Astrocyte of the cerebellum (primary cell): ENCODE data around the gene PCNT.
"Not testable (repeated sequence)": the region's sequence is repeated elsewhere in the genome, so short reads cannot be mapped to it uniquely, and the experiment has no call there.

Experiments
- DNase-seq: peaks from one replicate; pipeline ENCODE4 v3.0.0-alpha.2; 2011; ENCODE audit warnings: low read depth
- H3K4me3 ChIP-seq: 2 replicates; pipeline ENCODE4 v1.5.1; 2011; ENCODE audit warnings: mild to moderate bottlenecking, low read depth, low read length, moderate library complexity
- in situ Hi-C: cut with HindIII; loops from 2 replicates; pipeline ENCODE4 v1.10.0; 2017; ENCODE audit warnings: low sequenced_read_pairs
- TF ChIP-seq, protein P1 (sequence below): IDR thresholded peaks from 2 replicates; pipeline ENCODE4 v1.5.1; 2012; ENCODE audit warnings: low read length, low read depth, moderate library complexity, mild to moderate bottlenecking; ENCODE audit errors: missing control alignments

The PCNT gene

DNA sequence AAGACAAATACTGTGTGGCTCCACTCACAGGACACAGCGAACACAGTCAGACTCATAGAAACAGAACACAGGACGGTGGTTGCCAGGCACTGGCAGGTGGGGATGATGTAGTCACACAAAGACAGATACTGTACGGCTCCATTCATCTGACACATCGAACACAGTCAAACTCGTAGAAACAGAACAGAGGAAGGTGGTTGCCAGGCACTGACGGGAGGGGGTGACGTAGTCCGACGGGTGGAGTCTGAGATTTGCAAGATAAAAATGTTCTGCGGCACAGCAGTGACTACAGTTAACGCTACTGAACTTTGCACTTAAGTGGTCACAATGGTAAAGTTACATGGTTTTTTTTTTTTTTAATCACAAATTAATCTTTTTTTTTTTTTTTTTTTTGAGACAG, 19.0 kb upstream of the PCNT start:
- no peak overlapping the region for H3K4me3 ChIP-seq
- no peak for DNase-seq
- in situ Hi-C loops, result no loop called here
- TF ChIP-seq, protein P1, sequence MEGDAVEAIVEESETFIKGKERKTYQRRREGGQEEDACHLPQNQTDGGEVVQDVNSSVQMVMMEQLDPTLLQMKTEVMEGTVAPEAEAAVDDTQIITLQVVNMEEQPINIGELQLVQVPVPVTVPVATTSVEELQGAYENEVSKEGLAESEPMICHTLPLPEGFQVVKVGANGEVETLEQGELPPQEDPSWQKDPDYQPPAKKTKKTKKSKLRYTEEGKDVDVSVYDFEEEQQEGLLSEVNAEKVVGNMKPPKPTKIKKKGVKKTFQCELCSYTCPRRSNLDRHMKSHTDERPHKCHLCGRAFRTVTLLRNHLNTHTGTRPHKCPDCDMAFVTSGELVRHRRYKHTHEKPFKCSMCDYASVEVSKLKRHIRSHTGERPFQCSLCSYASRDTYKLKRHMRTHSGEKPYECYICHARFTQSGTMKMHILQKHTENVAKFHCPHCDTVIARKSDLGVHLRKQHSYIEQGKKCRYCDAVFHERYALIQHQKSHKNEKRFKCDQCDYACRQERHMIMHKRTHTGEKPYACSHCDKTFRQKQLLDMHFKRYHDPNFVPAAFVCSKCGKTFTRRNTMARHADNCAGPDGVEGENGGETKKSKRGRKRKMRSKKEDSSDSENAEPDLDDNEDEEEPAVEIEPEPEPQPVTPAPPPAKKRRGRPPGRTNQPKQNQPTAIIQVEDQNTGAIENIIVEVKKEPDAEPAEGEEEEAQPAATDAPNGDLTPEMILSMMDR, result no peak

DNA sequence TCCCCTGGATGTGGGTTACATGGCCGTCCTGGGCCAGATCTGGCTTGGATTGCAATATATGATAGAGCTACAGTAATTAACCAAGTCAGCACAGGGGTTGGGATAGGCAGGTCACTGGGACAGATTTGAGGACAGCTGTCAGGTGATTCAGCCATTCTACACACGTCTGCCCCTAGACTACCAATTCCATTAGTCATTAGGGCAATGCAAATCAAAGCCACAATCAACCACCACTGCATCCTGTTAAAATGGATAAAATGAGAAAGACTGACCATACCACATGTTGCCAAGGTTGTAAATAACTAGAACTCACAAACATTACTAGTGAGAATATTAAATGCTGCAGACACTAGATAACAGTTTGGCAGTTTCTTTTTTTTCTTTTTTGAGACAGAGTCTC, 16.3 kb upstream of the PCNT start:
- TF ChIP-seq, protein P1, result no peak
- in situ Hi-C loops, result no loop called here
- no peak overlapping the region for H3K4me3 ChIP-seq
- peak; percentile 39 for DNase-seq

DNA sequence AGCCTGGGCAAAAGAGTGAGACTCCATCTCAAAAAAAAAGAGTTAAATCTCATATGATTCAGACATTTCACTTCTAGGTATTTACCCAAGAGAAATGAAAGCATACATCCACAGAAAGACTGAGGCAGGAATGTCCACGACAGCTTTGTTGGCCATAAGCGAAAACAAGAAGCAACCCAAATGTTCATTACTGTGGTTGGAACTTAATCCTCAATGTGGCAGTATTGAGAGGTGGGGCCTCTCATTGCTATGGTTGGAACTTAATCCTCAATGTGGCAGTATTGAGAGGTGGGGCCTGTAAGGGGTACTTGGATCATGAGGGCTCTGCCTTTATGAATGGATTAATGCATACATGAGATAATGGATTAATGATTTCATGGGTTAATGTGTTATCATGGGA, 15.5 kb upstream of the PCNT start:
- TF ChIP-seq, protein P1, result no peak
- in situ Hi-C loops, result no loop called here
- DNase-seq, result no peak
- no peak overlapping the region for H3K4me3 ChIP-seq

DNA sequence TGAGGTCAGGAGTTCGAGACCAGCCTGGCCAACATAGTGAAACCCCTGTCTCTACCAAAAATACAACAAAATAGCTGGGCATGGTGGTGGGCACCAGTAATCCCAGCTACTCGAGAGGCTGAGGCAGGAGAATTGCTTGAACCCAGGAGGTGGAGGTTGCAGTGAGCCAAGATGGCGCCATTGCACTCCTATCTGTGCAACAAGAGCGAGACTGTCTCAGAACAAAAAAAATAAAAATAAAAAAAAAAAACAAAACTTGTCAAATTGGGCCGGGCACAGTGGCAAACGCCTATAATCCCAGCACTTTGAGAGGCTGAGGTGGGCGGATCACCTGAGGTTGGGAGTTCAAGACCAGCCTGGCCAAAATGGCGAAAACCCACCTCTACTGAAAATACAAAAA, 13.7 kb upstream of the PCNT start:
- DNase-seq, H3K4me3 ChIP-seq, in situ Hi-C loops: not testable (repeated sequence)

DNA sequence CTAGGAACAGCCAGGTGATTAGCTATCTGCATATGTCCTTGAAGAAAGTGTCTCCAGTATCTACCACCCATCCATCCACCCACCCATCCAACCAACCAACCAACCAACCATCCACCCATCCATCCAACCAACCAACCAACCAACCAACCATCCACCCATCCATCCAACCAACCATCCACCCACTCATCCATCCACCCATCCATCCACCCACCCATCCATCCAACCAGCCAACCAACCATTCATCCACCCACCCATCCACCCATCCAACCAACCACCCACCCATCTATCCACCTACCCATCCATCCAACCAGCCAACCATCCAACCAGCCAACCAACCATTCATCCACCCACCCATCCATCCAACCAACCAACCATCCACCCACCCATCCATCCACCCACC, 12.4 kb upstream of the PCNT start:
- no peak for DNase-seq
- H3K4me3 ChIP-seq, result no peak overlapping the region
- in situ Hi-C loops, result no loop called here
- TF ChIP-seq, protein P1, result no peak

DNA sequence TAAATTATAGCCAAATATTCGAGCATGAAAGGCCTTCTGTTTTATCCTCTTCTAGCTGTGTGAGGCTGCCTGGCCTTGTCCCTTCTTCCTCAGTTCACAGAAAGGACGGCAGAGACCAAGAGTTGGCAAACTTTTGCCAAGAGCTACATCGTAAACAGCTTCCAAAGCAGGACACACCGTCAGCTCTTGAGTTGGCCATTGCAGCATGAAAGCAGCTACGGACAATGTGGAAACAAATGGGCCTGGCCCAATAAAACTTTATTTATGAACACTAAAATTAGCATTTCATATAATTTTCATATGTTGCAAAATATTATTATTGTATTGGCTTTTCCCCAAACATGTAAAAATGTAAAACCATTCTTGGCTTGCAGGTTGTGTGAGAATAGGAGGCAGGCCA, 11.0 kb upstream of the PCNT start:
- in situ Hi-C loops, result no loop called here

DNA sequence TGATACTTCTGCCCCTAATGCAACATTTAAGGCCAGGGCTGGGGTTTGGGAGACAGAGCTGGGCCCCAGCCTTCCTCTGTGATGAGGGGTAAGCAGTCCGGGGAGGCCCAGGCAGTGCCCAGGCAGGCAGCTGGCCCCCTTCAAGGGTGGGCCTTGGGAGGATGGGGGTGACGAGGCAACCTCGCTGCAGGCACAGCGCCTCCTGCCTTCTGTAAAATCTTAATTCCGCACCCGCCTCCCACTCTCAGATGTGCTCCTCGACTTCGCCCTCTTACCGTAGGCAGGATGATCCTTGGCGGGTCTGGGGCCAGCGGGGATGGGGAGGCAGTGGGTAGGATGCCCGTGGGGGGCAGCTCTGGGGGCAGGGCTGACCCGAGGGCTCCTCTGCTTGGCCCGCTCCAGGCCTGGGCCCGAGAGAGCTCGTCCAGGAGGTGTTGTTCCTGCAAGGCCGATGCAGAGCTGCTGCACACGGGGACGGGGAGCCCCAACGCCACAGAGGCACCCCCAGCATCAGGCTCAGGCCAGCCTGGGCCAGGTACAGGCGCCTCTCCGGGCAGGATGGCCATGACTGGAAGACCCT, 9.4 kb upstream of the PCNT start:
- no peak overlapping the region for H3K4me3 ChIP-seq
- TF ChIP-seq, protein P1, result no peak
- DNase-seq, result no peak
- in situ Hi-C loops, result no loop called here

More for the DNA sequence above, 11.0 kb upstream of the PCNT start:
- no peak overlapping the region for H3K4me3 ChIP-seq
- DNase-seq, result no peak
- TF ChIP-seq, protein P1, result no peak
